OCI-M2 (cell line): Measurements from ENCODE around the gene GCLM.
"Not testable (repeated sequence)": the region's sequence is repeated elsewhere in the genome, so short reads cannot be mapped to it uniquely, and the experiment has no call there.

Source experiments
- DNase-seq: peaks from one replicate; lab custom pipeline; 2025; ENCODE audit not compliant: unreplicated experiment; lab: John Stamatoyannopoulos, UW

GCLM gene

GRCh38 chr1:93899543-93900207, 9.6 kb downstream of the GCLM start:
- no peak for DNase-seq

GRCh38 chr1:93888900-93889299, 20.3 kb downstream of the GCLM start:
- no peak for DNase-seq

GRCh38 chr1:93882269-93882668, 27.0 kb downstream of the GCLM start:
- DNase-seq, result no peak

GRCh38 chr1:93880731-93881130, 28.5 kb downstream of the GCLM start:
- no peak for DNase-seq

GRCh38 chr1:93878889-93879586, 30.2 kb downstream of the GCLM start, which contains the start of gene DNTTIP2:
DNTTIP2 (minus strand) TSS chr1:93879206; CDS start chr1:93879148, 58 bp downstream.
- DNase-seq, result peak; percentile 33

GRCh38 chr1:93878501-93878888, 30.7 kb downstream of the GCLM start:
- DNase-seq, result no peak

- no peak for DNase-seq
Measured at GRCh38 chr1:93877529-93877928, 31.7 kb downstream of the GCLM start.

- no peak for DNase-seq
Measured at GRCh38 chr1:93876244-93876643, 33.0 kb downstream of the GCLM start.

GRCh38 chr1:93874025-93874651, 35.1 kb downstream of the GCLM start:
- no peak for DNase-seq

GRCh38 chr1:93871366-93871765, 37.9 kb downstream of the GCLM start:
- DNase-seq, result no peak

- no peak for DNase-seq
Measured at GRCh38 chr1:93869653-93870052, 39.6 kb downstream of the GCLM start.

GRCh38 chr1:93868492-93868891, 40.7 kb downstream of the GCLM start:
- not testable (repeated sequence) for DNase-seq

- DNase-seq, result no peak
Measured at GRCh38 chr1:93865253-93865652, 44.0 kb downstream of the GCLM start.

- DNase-seq, result no peak
Measured at GRCh38 chr1:93864175-93864574, 45.1 kb downstream of the GCLM start.

GRCh38 chr1:93857653-93858052, 51.6 kb downstream of the GCLM start:
- not testable (repeated sequence) for DNase-seq

- not testable (repeated sequence) for DNase-seq
Measured at GRCh38 chr1:93855983-93856382, 53.2 kb downstream of the GCLM start.

- no peak for DNase-seq
Measured at GRCh38 chr1:93853940-93854339, 55.3 kb downstream of the GCLM start.

GRCh38 chr1:93851878-93852277, 57.4 kb downstream of the GCLM start:
- DNase-seq, result no peak

GRCh38 chr1:93851327-93851712, 57.9 kb downstream of the GCLM start:
- DNase-seq, result no peak

GRCh38 chr1:93850687-93851326, 58.4 kb downstream of the GCLM start:
- DNase-seq, result not testable (repeated sequence)

GRCh38 chr1:93848350-93848883, 60.8 kb downstream of the GCLM start:
- DNase-seq, result no peak
